Head of caudate nucleus (tissue), 42 donors: ENCODE data around the gene CRB2.
"Not testable (repeated sequence)": the region's sequence is repeated elsewhere in the genome, so short reads cannot be mapped to it uniquely, and the experiment has no call there.

Experiments used
- DNase-seq, 42 donors: peaks; one replicate each; pipeline versions ENCODE4 v3.0.0 to v3.0.0-alpha.2; 2020 to 2021; ENCODE audit warnings: mixed read lengths in 7 of 42
- intact Hi-C: fragments of 100-400 bp; cut with DNase I; formaldehyde crosslinking; loops from one replicate; pipeline ENCODE4 v1.15.0; 2022

The CRB2 gene

DNA sequence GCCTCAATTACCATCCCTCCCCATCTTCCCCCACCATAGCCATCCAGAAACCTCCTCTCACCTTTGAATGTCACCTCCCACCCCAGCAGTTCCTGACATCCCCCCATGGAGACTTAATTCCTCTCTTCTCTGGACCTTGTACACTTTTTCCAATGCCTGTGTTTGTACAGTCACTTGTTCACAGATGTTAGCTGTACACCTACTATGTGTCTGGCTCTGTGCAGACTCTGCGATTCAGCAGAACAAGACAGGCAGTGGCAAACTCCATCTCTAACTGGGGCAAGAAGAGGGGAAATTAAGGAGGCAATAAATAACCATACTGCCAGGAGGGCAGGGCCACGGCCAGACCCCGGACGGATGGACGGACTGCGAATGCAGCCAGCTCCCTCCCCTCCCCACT, 29.8 kb upstream of the CRB2 start:
- intact Hi-C loops: no loop called here
- DNase-seq: no peak

DNA sequence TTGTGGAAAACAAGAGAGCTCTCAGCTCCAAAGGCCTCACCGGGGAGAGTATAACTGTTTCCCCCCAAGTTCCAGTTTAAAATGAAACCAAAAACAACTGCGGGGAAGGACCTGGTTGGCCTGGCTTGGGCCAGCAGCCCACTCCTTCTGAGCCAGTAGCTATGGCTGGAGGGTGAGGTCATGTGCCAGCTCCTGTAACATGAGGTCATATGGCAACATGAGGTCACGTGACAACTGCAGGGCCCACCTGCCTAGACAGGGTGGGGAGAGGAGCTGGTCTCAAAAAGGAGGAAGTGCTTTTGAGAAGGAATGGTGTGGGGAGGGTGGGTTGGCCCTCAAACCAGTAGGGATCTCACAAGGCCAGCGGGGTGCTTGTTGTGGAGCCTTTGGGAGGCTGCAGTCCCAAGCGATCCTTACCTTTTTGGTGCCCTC, 29.3 kb upstream of the CRB2 start:
- intact Hi-C loops: no loop called here
- peak in 12 of 42 donors; percentile 12 to 59 (median 36) for DNase-seq

DNA sequence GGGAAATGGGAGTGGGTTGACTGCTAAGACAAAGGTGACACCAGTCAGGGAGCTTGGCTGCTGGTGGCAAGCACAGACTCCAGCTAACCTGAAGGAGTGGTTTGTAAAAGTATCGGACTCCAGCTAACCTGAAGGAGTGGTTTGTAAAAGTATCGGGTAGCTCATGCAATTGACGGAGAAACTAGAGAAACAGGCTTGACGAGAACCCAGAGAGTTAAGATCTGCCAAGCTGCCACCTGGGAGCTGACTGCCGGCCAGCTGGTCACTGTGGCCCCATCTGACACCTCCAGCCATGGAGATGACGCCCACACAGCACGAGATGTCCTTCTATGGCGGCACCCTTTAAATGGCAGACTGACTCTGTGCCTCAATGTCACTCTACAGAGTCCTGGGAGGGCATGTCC, 28.3 kb upstream of the CRB2 start:
- intact Hi-C loops: no loop called here
- DNase-seq: no peak

DNA sequence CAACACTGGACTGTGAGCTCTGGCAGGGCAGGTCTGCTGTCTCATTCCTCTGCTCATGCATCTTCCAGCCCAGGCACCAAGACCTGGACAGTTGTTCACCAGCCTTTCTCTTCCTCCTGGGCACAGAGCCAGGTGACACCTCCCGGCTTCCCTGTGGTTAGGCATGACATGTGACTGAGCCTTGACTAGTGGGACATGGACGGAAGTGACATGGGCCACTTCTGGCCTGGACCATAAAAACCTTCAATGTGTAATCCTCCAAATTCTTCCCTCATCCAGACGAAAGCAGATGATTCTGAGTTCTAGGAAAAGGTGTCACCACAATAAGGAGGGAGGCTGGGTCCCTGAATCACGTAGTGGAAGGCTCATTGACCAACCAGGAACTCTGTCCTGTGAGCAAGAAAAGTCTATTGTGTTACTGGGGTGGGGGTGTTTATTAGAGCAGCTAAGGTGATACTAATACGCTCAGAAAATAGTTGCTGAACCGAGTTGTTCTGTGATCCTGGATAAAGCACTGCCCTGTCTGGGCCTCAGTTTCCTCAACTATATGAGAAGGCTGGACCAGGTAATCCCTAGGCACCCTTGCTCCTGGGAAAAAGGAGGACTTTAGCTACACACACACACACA, 26.6 kb upstream of the CRB2 start:
- intact Hi-C loops: no loop called here

DNA sequence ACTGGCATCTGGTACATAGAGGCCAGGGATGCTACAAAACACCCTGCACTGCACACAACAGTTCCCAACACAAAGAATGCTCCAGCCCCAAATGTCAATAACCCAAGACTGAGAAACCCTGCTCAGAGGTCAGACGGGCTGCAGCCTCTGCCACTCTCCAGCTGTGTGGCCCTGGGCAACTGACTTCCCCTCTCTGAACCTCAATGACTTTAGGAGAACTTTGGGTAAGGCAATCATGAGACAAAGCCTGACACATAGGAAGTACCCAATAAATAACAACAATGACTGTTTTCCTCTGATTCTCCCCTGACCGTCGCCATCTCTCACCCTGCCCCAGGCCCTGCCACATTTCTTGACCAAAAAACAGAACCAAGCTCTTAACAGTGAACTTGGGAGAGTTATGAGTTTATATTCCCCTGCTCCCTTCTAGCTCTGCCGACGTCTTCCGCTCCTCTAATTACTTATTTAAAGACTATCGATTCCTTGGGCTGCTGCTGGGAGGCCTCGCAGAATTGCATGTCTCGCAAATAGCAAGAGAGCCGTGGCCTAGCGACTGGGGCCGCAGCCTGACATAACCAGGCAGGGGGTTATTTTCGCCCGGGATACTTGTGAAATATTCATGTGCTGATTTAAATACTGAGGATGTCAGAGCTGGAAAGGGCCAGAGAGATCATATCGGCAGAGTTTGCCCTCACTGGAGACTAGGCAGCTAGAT, 24.5 kb upstream of the CRB2 start:
- intact Hi-C loops: no loop called here
- no peak for DNase-seq

More for the DNA sequence above, 26.6 kb upstream of the CRB2 start:
- peak in 18 of 42 donors; percentile 25 to 59 (median 39) for DNase-seq

DNA sequence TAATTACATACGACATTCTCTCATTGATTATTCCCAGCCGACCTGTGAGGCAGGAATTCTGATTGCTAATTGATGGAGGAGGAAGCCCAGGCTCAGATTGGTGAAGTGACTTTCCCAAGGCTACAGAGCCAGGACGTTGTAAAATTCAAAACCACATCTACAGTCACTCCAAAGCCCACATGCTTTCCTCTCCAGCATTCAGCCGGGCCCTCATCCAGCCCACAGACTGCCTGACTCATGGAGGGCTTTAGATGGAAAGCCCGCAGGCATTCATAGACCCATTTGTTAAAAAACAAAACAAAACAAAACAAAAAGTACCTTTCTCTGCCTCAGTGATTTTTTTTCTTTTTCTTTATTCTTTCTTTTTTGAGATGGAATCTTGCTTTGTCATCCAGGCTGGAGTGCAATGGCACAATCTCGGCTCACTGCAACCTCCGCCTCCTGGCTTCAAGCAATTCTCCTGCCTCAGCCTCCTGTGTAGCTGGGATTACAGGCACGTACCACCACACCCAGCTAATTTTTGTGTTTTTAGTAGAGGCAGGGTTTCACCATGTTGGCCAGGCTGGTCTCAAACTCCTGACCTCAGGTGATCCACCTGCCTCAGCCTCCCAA, 22.8 kb upstream of the CRB2 start:
- DNase-seq: not testable (repeated sequence)

DNA sequence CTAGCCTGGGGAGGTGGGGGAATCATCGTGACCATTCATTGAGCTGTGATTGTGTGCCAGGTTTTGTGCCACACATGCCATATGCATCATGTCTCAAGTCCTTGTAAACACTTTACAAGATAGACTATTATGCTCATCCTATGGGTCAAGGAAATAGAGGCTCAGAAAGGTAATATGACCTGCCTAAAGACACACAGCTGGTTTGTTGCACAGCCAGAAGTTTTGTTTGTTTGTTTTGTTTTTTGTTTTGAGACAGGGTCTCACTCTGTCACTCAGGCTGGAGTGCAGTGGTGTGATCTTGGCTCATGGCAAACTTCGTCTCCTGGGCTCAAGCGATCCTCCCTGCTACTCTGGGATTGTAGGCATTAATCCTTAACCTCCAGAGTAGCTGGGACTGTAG, 21.4 kb upstream of the CRB2 start:
- DNase-seq: no peak
- intact Hi-C loops: no loop called here

More for the DNA sequence above, 22.8 kb upstream of the CRB2 start:
- intact Hi-C loops: not testable (repeated sequence)

DNA sequence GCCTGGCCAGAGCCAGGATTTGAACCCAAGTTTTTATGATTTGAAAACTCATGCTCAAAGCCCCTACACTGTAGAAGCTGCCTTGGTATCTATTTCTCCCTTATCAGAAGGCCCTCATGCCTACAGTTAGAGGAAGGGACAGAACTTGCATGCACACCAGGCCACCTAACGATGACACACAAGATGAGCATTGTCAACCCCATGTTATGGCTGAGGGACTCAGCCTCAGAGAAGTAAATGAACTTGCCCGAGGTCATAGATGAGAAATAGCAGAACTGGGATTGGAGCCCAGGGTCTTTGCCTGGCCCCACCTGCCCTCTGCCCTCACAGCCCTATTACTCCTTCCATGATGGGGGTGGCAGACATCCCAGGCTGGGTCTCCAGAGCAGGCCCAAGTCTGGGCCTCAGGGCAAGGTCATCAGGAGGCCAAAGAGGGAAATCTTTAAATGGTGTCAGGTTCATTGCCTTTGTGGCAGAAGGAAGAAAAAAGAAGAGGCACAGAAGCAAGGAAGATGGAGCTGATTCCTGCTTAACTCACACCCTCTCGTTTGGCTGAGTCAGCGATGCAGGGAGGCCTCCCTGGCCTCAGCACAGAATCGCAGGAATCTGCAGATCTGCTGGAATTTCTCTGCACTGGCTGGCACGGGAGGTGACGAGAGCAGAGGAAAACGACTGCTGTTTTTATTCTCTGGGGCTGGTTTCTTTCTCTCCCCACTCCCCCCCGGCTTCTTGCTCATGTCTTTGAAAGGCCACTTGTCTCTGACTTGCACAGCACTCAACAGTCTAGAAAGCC, 20.6 kb upstream of the CRB2 start:
- DNase-seq: peak in 32 of 42 donors; percentile 37 to 85 (median 62)
- intact Hi-C loops: no loop called here

DNA sequence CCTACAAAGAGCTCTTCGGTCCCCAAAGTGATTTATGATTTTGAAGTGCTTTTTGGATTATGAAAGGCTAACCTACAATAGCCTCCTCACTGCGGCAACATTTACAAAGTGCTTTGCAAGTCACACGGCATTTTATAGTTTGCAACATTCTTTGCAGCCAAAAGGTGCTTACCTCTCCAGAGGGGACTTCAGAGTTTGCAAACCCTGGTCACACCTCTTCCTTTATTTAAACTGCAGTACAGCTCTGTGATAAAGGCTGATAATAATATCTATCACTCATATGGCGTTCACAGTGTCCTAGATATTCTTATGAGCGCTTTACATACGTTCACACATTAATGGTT, 20.0 kb upstream of the CRB2 start:
- intact Hi-C loops: no loop called here
- no peak for DNase-seq

DNA sequence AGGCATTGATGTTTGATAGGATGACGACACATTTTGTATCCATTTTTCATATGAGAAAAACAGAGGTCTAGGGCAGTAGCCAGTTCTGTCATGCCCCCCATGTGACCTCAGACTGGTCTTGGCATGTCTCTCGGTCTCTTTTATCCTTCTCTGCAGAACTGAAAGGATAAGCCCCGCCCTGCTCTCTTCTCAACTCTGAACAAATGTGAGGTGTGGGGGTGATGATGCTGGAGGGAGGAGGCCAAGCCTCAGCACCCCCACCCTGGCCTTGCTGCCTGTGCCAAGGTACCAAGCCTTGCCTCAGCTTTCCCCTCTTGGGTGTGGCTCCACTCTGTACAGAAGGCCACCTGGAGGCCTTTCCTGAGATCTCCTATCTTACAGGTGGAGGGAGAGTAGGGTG, 19.5 kb upstream of the CRB2 start:
- intact Hi-C loops: no loop called here
- no peak for DNase-seq

DNA sequence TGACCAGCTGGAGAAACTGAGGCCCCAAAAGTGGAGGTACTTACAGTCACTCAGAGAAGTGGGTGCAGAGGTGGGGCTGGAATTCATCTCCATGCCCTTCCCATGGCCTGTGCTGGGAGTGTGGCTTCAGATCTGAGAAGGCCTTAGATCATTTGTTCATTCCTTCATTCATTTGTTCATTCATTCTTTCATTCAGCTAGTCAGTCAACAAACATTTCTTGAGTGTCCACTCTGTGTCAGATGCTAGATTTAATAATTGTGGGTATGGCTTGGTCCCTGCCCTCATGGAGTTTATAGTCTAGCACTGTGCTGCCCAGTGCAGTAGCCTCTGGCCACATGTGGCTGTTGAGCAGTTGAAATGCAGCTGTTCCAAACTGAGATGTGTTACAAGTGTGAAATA, 19.0 kb upstream of the CRB2 start:
- intact Hi-C loops: no loop called here
- DNase-seq: no peak

DNA sequence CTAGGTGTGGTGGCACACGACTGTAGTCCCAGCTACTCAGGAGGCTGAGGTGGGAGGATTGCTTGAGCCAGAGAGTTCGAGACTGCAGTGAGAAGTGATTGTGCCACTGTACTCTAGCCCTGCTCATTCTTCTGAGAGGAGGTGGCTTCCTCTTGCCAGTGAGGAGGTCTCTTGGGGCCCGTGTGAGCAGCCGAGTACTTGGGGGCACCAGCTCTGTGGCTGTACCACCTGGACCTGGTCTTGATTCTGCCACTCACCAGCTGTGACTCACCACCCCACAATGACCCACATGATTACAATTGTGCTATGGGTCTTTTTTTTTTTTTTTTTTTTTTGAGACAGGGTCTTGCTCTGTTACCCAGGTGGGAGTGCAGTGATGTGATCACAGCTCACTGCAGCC, 18.0 kb upstream of the CRB2 start:
- no peak for DNase-seq
- intact Hi-C loops: no loop called here

DNA sequence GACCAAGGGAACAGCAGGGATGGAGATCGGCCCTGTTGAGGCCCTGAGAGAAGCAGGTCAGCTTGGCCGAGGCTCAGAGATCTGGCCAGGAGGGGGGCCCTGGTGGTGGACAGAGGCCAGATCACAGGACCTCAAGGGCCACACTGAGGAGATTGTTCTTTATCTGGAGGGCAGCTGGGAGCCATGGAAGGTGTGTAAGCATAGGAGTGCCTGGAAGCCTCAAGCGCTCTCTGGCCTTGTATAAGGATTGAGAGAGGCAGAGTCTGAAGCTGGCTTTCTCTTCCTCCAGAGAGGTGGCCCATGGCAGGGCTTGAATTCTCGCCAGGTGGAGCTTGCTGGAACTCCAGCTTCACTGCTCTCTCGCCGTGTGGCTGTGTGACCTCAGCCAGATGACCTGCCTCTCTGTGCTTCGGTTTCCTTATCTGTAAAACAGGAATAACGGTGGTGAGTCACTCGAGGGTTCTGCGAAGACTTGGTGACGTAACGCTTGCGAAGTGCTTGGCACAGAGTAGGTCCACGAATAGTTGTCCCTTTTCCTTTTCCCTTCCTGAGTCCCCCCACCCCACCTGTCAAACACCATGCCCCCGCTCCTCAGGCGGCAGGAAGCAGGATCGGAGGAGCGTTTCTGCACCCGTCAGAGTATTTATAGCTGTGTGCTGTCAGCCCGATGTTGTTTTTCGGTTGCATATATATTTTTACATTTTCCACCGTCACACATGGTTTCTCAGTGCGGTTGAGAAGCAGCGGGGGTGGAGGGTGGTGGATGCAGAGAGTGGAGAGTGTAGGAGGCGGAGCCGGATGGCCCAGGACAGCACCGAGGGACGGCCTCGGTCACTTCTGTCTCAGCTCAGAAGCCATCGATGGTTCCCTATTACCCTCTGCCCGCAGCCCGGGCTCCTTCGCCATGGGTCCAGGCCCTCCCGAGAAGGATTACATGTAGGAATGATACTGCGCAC, 17.0 kb upstream of the CRB2 start:
- intact Hi-C loops: no loop called here
- DNase-seq: peak in 7 of 42 donors; percentile 27 to 67 (median 40)

DNA sequence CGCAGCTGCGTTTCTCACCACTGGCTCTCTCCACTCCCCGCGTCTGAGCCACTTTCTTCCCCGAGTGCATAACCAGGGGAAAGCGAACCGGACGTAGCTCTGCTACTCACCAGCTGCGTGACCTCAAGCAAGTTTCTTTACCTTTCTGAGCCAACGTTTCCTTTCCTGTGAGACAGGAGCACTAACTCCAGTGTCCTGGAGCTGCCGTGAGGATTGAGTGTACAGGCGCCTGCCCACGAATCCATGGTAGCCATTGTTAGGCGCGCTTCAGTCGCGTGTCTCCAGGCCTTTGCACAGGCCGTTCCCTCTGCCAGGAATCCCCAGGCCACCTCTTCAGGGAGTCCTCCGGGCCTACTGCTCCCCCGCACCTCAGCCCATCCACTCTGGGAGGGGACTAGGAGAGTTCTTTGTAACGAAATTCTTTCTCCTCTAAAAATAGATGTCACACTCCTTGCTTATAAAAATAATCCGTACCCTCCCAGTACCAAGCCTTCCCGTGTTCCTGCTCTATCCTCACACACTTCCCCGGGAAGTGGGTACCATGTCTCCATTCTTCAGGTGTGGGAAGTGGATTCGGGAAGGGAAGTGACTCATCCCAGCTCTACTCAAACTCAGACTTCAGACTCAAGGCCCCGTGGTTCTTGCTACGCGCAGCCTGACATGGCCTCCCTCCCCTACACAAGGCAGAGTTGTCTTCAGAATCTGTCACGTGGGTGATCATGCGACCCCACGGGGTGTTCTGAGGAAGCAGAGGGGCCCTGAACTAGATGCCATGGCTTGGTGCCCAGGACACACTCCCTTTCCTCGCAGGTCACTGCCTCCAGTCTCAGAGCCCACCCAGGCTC, 16.1 kb upstream of the CRB2 start:
- DNase-seq: peak in 37 of 42 donors; percentile 34 to 89 (median 63)
- intact Hi-C loops: no loop called here

DNA sequence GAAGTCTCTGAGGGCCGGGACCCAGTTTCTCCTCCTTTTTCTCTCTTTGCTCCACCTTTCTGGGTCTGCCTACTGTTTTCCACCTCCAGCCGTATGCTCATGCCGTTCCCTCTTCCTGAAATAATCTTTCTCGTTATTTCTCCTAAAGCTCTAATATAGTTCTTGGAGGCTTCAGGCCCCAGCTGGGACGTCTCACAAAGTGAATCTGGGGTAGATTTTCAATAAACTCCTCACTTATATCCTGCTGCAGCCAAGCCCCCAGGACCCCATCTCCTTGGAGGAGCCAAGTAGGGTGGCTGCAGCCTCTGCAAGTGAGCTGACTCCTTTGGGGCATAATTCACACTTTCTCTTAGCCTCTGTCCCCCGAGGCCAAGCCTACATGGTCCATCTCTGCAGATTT, 14.2 kb upstream of the CRB2 start:
- intact Hi-C loops: no loop called here
- DNase-seq: no peak

DNA sequence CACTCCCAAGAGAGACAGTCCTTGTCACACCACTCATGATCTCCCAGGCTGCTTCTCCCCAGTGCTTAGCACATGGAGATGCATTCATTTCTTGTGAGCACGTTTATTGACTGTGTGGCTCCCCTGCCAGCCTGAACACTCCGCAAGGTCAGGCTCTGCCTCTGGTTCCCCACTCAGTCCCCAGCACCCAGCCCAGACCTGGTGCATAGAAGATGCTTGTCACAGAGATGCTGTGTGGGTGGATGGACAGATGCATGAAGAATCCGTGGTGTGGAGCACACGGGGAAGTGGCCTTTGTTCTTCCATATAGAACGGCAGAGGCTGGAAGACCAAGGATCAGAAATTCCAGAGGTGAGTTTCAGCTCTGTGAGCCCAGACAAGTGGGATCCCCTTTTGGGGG, 13.8 kb upstream of the CRB2 start:
- DNase-seq: no peak
- intact Hi-C loops: no loop called here

DNA sequence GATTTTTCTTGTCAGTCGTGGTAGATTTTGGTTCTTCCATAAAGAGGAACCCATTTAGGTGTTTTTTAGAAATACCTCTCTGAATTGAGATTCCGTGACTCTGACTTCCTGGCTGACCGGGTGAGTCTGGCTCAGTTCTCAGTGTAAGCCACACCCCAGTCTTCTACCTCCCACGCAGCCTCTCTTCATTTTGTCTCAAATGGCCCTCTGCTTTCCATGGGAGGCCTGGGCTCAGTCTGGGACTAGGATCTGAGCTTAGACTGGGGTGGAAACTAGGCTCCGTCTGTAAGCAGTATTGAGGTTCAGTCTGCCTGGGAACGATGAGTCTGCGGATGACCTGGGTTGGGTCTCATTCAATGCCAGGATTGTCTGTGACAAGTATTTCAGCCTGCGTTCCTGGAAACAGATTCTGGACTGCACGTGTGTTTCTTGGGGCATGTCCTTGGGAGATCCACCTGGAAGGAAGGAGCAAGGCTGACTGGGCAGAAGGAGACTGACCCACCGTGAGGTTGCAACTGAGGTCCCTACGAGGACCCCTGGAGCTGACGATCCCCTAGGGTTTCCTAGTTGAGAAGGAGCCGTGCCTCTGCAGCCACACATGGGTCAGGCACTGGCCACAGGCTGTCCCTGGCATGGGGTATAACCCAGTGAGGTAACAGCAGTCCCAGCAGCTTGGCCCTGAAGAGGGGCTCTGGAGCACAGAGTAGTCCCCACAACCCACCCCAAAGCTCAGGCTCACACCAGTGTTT, 12.4 kb upstream of the CRB2 start:
- no peak for DNase-seq
- intact Hi-C loops: no loop called here
